ENCODE data around the gene OR2T5.
"Not testable (repeated sequence)": the region's sequence is repeated elsewhere in the genome, so short reads cannot be mapped to it uniquely, and the experiment has no call there.

The OR2T5 gene

GRCh38 chr1:248471154-248471553 is 17.2 kb upstream of the OR2T5 start:
- H3K27me3 ChIP-seq: no peaks in the 10 kb centered on the region
- no peak for DNase-seq

DNA sequence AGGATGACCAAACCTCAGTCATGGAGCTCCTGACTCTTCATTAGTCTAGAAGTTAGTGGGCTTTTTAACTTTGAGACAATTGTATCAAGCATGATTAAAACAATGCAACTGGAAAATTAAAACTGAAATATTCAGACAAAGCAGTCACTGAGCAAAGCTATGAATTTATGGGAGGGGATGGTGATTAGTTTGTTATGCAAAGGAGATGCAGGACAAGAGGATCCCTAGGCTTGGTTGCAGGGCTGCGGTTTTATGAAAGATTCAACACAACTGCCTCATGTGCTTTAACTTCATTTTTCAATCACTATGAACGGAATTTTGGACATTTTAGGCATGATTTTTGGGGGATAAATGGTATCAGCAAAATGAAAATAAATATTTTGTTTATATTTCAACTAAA is 16.3 kb upstream of the OR2T5 start:
- not testable (repeated sequence) for DNase-seq; H3K36me3 ChIP-seq; H3K4me1 ChIP-seq; H3K27me3 ChIP-seq; H3K9me3 ChIP-seq; H3K4me3 ChIP-seq (ENCODE audit: low read depth, low read length)

More at GRCh38 chr1:248471154-248471553, 17.2 kb upstream of the OR2T5 start:
- Histone ChIP-seq H3K4me1 (no peaks in the 10 kb centered on the region), H3K36me3 (no peaks in the 10 kb centered on the region), H3K4me3 (ENCODE audit: low read depth, low read length) (no peak overlapping the region), H3K9me3 (no peaks in the 10 kb centered on the region)
- TF ChIP-seq, protein P1, sequence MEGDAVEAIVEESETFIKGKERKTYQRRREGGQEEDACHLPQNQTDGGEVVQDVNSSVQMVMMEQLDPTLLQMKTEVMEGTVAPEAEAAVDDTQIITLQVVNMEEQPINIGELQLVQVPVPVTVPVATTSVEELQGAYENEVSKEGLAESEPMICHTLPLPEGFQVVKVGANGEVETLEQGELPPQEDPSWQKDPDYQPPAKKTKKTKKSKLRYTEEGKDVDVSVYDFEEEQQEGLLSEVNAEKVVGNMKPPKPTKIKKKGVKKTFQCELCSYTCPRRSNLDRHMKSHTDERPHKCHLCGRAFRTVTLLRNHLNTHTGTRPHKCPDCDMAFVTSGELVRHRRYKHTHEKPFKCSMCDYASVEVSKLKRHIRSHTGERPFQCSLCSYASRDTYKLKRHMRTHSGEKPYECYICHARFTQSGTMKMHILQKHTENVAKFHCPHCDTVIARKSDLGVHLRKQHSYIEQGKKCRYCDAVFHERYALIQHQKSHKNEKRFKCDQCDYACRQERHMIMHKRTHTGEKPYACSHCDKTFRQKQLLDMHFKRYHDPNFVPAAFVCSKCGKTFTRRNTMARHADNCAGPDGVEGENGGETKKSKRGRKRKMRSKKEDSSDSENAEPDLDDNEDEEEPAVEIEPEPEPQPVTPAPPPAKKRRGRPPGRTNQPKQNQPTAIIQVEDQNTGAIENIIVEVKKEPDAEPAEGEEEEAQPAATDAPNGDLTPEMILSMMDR (IDR thresholded peaks at IDR 0.05; ENCODE audit: low read depth, low read length): no peak

GRCh38 chr1:248473051-248473450 is 15.3 kb upstream of the OR2T5 start, which contains the start of gene OR2T3:
Gene OR2T3 (plus strand): TSS chr1:248473351. CDS start chr1:248473351, 0 bp downstream.
- DNase-seq; H3K4me1 ChIP-seq; H3K27me3 ChIP-seq; H3K9me3 ChIP-seq; H3K4me3 ChIP-seq (ENCODE audit: low read depth, low read length); H3K36me3 ChIP-seq: not testable (repeated sequence)

DNA sequence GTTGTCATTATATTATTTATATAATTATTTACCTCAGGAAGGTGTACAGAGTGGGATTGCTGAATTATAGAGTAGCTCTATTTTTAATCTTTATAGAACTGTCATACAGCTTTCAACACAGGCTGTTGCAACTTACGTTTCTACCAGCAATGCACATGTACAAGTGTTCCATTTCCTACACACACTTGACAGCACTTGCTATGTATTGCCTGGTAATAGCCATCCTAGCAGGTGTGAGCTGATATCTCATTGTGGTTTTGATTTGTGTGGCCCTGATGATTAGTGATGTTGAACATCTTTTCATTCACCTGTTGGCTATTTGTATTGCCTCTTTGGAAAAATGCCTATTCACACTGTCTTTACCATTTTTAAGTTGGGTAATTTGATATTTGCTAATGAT is 12.7 kb upstream of the OR2T5 start:
- H3K27me3 ChIP-seq; DNase-seq; H3K4me3 ChIP-seq (ENCODE audit: low read depth, low read length); H3K4me1 ChIP-seq; H3K36me3 ChIP-seq; H3K9me3 ChIP-seq: not testable (repeated sequence)

GRCh38 chr1:248481686-248482579 is 6.5 kb upstream of the OR2T5 start:
- not testable (repeated sequence) for H3K27me3 ChIP-seq; H3K9me3 ChIP-seq; H3K4me3 ChIP-seq (ENCODE audit: low read depth, low read length); H3K4me1 ChIP-seq; DNase-seq; H3K36me3 ChIP-seq

GRCh38 chr1:248496661-248497060 is 8.3 kb downstream of the OR2T5 start:
- H3K4me3 ChIP-seq (ENCODE audit: low read depth, low read length); H3K9me3 ChIP-seq; H3K36me3 ChIP-seq; H3K4me1 ChIP-seq; H3K27me3 ChIP-seq; DNase-seq: not testable (repeated sequence)

DNA sequence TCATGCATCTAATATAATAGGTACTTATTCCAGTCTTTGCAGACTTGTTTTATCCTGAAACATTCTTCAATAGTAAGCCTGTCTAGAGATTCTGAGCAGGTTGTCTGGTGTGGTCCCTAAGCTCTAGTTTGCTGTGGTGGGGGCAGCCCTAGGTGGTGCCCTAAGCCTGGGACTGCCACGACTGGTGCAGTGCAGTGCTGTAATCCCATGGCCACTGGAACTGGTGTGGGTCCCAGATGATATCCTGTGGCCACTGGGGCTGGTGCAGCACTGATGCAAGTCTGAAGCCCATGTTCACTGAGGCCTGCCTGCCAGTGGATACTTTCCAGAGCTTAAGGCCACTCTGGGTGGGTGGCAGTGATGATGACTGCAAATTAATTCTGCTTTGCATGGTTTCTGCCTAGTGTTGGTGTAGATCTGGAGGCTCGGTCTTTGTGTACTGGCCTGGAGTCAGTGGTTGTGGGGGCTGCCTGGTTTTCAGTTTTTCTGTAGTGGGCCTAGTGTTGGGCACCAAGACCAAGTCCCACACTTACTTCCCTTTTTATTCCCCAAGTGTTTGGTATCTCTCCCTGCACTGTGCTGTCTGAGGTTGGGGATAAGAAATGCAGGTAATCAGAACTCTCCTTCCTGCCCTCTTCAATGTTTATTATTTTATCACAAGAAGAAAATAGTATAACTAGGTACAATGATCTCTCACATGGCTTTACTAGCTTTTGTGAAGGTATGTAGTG is 12.1 kb downstream of the OR2T5 start:
- H3K4me3 ChIP-seq (ENCODE audit: low read depth, low read length); H3K27me3 ChIP-seq; H3K4me1 ChIP-seq; DNase-seq; H3K36me3 ChIP-seq; H3K9me3 ChIP-seq: not testable (repeated sequence)

DNA sequence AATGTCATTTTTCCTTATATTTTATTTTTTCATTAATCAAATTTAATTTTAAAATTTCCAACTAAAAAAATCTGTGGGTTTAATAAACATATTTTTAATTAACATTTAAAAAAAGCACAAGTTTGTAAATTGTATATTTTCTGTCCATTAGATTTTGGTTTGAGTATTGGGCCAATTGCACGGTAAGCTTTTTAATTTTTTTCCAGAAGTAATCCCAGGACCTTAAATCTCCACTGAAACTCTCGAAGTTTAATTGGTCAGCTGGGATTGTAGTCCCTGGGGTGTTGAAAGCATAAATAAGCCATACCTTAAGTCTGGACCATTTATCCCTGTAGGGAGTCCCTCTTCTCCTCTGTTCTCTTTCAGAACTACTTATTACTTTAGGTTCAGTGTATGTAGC is 19.4 kb downstream of the OR2T5 start, which contains the start of gene OR2G6:
OR2G6 (plus strand) TSS at position 301 of the 400 bp plus-strand sequence. CDS start 13,574 bp downstream, outside the sequence.
- H3K9me3 ChIP-seq; H3K4me3 ChIP-seq (ENCODE audit: low read depth, low read length); H3K36me3 ChIP-seq; H3K27me3 ChIP-seq; DNase-seq; H3K4me1 ChIP-seq: not testable (repeated sequence)

- H3K36me3 ChIP-seq; DNase-seq; H3K9me3 ChIP-seq; H3K27me3 ChIP-seq; H3K4me3 ChIP-seq (ENCODE audit: low read depth, low read length); H3K4me1 ChIP-seq: not testable (repeated sequence)
Measured at GRCh38 chr1:248510217-248510616, 21.8 kb downstream of the OR2T5 start.

DNA sequence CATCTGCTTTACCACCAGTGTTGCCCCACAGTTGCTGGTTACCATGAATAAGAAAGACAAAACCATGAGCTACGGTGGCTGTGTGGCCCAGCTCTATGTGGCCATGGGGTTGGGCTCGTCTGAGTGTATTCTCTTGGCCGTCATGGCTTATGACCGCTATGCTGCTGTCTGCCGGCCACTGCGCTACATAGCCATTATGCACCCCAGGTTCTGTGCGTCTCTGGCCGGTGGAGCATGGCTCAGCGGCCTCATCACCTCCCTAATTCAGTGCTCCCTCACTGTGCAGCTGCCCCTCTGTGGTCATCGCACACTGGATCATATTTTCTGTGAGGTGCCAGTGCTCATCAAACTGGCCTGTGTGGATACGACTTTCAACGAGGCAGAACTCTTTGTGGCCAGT is 33.5 kb downstream of the OR2T5 start:
- no peaks in the 10 kb centered on the region for H3K4me1 ChIP-seq
- no peaks in the 10 kb centered on the region for H3K9me3 ChIP-seq
- TF ChIP-seq, protein P1 (IDR thresholded peaks at IDR 0.05; ENCODE audit: low read depth, low read length): no peak
- no peak overlapping the region for H3K4me3 ChIP-seq (ENCODE audit: low read depth, low read length)
- DNase-seq: no peak
- no peaks in the 10 kb centered on the region for H3K27me3 ChIP-seq
- no peaks in the 10 kb centered on the region for H3K36me3 ChIP-seq

GRCh38 chr1:248537449-248537848 is 49.1 kb downstream of the OR2T5 start:
- H3K27me3 ChIP-seq: not testable (repeated sequence)

More at GRCh38 chr1:248537449-248537848, 49.1 kb downstream of the OR2T5 start:
- not testable (repeated sequence) for H3K4me1 ChIP-seq; DNase-seq; H3K36me3 ChIP-seq; H3K9me3 ChIP-seq; H3K4me3 ChIP-seq (ENCODE audit: low read depth, low read length)

All from BE2C (cell line).